Ishikawa (cell line): Measurements from ENCODE around the gene PLEKHJ1.

ENCODE experiments used
- CEBPB ChIP-seq: IDR thresholded peaks from 2 replicates; pipeline ENCODE4 v1.6.1; 2012
- CREB1 ChIP-seq: IDR thresholded peaks from 2 replicates; pipeline ENCODE4 v1.6.1; 2012; ENCODE audit warnings: low read depth
- EGR1 ChIP-seq: IDR thresholded peaks from 2 replicates; pipeline ENCODE4 v1.6.1; 2012
- EP300 ChIP-seq: IDR thresholded peaks from 2 replicates; pipeline ENCODE4 v1.6.1; 2012; ENCODE audit warnings: borderline replicate concordance
- FOXM1 ChIP-seq: IDR thresholded peaks from 2 replicates; pipeline ENCODE4 v1.6.1; 2012; ENCODE audit warnings: low read depth, borderline replicate concordance
- MAX ChIP-seq: IDR thresholded peaks from 2 replicates; pipeline ENCODE4 v1.6.1; 2012
- NFIC ChIP-seq: IDR thresholded peaks from 2 replicates; pipeline ENCODE4 v1.6.1; 2012
- RAD21 ChIP-seq: IDR thresholded peaks from 2 replicates; pipeline ENCODE4 v1.6.1; 2012; ENCODE audit warnings: low read depth
- REST ChIP-seq: IDR thresholded peaks from 2 replicates; pipeline ENCODE4 v1.6.1; 2012; ENCODE audit warnings: low read depth, mild to moderate bottlenecking
- TAF1 ChIP-seq: IDR thresholded peaks from 2 replicates; pipeline ENCODE4 v1.6.1; 2012; ENCODE audit warnings: low read depth, mild to moderate bottlenecking
- TCF12 ChIP-seq: IDR thresholded peaks from 2 replicates; pipeline ENCODE4 v1.6.1; 2012; ENCODE audit warnings: low read depth
- TEAD4 ChIP-seq: IDR thresholded peaks from 2 replicates; pipeline ENCODE4 v1.6.1; 2012
- USF1 ChIP-seq: IDR thresholded peaks from 2 replicates; pipeline ENCODE4 v1.6.1; 2012
- YY1 ChIP-seq: IDR thresholded peaks from 2 replicates; pipeline ENCODE4 v1.6.1; 2012; ENCODE audit warnings: low read depth
- ZBTB7A ChIP-seq: IDR thresholded peaks from 2 replicates; pipeline ENCODE4 v1.6.1; 2012; ENCODE audit warnings: low read depth

PLEKHJ1 gene

GRCh38 chr19:2225415-2226050, 10.6 kb downstream of the PLEKHJ1 start:
- TF ChIP-seq MAX = no peak
- TF ChIP-seq NFIC = no peak
- no peak for TF ChIP-seq TEAD4

- TF ChIP-seq ZBTB7A (no peak), TEAD4 (no peak), USF1 (no peak), FOXM1 (no peak), CEBPB (no peak), RAD21 (no peak), REST (no peak), EGR1 (no peak)
These were observed 11.3 kb downstream of the PLEKHJ1 start for GRCh38 chr19:2224754-2225349.

- TF ChIP-seq MAX = no peak
- no peak for TF ChIP-seq EGR1
- TF ChIP-seq TEAD4 = no peak
- TF ChIP-seq FOXM1 = no peak
- no peak for TF ChIP-seq ZBTB7A
- TF ChIP-seq RAD21 = no peak
- no peak for TF ChIP-seq YY1
- TF ChIP-seq CEBPB = no peak
- TF ChIP-seq TCF12 = no peak
- TF ChIP-seq TAF1 = no peak
- TF ChIP-seq EP300 = no peak
- no peak for TF ChIP-seq CREB1
- TF ChIP-seq NFIC = no peak
- no peak for TF ChIP-seq REST
- no peak for TF ChIP-seq USF1
These were observed 12.2 kb downstream of the PLEKHJ1 start for GRCh38 chr19:2223959-2224358.

- no peak for TF ChIP-seq TCF12
These were observed 12.7 kb downstream of the PLEKHJ1 start for GRCh38 chr19:2223391-2223790.

GRCh38 chr19:2221918-2222317, 14.2 kb downstream of the PLEKHJ1 start:
- no peak for TF ChIP-seq MAX
- no peak for TF ChIP-seq NFIC
- no peak for TF ChIP-seq EGR1
- no peak for TF ChIP-seq TAF1
- TF ChIP-seq FOXM1 = no peak
- TF ChIP-seq EP300 = no peak
- no peak for TF ChIP-seq TCF12
- TF ChIP-seq CEBPB = no peak

- TF ChIP-seq CREB1 (no peak), EGR1 (no peak), YY1 (no peak), USF1 (no peak), TEAD4 (no peak), RAD21 (no peak), REST (no peak), TAF1 (no peak), NFIC (no peak), MAX (no peak), TCF12 (no peak), EP300 (no peak)
These were observed 14.8 kb downstream of the PLEKHJ1 start for GRCh38 chr19:2221250-2221831.
